A549 (cell line): ENCODE data around the gene ACSL3. TPM values are rescaled to one million over a fixed set of nuclear protein-coding genes. Genes with fewer than 3 reads are reported as not detected.

ENCODE experiments used
- ATAC-seq, 2 experiments: fragments of 200-7000 bp in 1 of 2; fragments of >200 bp in 1 of 2; cut with Nextera tagmentation in 1 of 2; cut with Tn5 transposase in 1 of 2; 3 replicates each; pipeline versions ENCODE4 v1.8.0 to v1.9.1; 2018 to 2020; ENCODE audit warnings: mild to moderate bottlenecking in 1 of 2, moderate library complexity in 1 of 2
- CTCF ChIA-PET: fragments of 300-600 bp; sonication (Branson Sonifier 250); formaldehyde crosslinking; extraction: SDS; loops from one replicate; lab custom pipeline; 2021; ENCODE audit warnings: antibody characterized with exemption, inconsistent platforms; lab: Yijun Ruan, JAX
- POLR2A ChIA-PET: fragments of 350-600 bp; formaldehyde crosslinking; extraction: SDS; loops from one replicate; lab custom pipeline; 2021; ENCODE audit warnings: antibody characterized with exemption, inconsistent platforms; lab: Yijun Ruan, JAX
- DNase-seq, 2 experiments: peaks; one replicate each; pipeline versions ENCODE4 v3.0.0 to v3.0.0-alpha.2; 2011 to 2016; ENCODE audit warnings: low read depth in 1 of 2, low spot score in 1 of 2
- FAIRE-seq: peaks from 2 replicates; lab custom pipeline; 2011; peaks lifted over from hg19 to GRCh38; lab: Jason Lieb, UNC
- H3K27ac ChIP-seq, 2 experiments: fragments of >200 bp; sonication (Bioruptor Twin); formaldehyde crosslinking; 3 replicates each; pipeline ENCODE4 v1.5.1; 2016 to 2017
- H3K4me1 ChIP-seq: fragments of >200 bp; sonication (Bioruptor Twin); formaldehyde crosslinking; 3 replicates; pipeline ENCODE4 v1.6.1; 2016
- H3K4me2 ChIP-seq: fragments of >200 bp; sonication (Bioruptor Twin); formaldehyde crosslinking; 3 replicates; pipeline ENCODE4 v1.6.1; 2016
- H3K4me3 ChIP-seq: fragments of >200 bp; sonication (Bioruptor Twin); formaldehyde crosslinking; 3 replicates; pipeline ENCODE4 v1.5.1; 2016
- H3K9me3 ChIP-seq: fragments of >200 bp; sonication (Bioruptor Twin); formaldehyde crosslinking; 3 replicates; pipeline ENCODE4 v1.6.1; 2016
- CBX8 ChIP-seq: fragments of 200-600 bp; sonication (generic); IDR thresholded peaks from 2 replicates; pipeline ENCODE4 v1.6.1; 2016
- CHD4 ChIP-seq: fragments of 200-600 bp; sonication (generic); IDR thresholded peaks from 2 replicates; pipeline ENCODE4 v1.6.1; 2016; ENCODE audit warnings: antibody characterized with exemption, mild to moderate bottlenecking, borderline replicate concordance
- EHMT2 ChIP-seq: fragments of 200-600 bp; sonication (generic); IDR thresholded peaks from 2 replicates; pipeline ENCODE4 v1.6.1; 2016; ENCODE audit warnings: antibody characterized with exemption, low read depth, mild to moderate bottlenecking, moderate library complexity
- FOSB ChIP-seq: fragments of 250-450 bp; sonication (Bioruptor Pico); IDR thresholded peaks from 2 replicates; pipeline ENCODE4 v1.5.0; 2020; ENCODE audit warnings: mild to moderate bottlenecking, moderate library complexity
- FOSL2 ChIP-seq, 2 experiments: fragments of 450-650 bp in 1 of 2; fragments of >200 bp in 1 of 2; sonication (Bioruptor Twin) in 1 of 2; formaldehyde crosslinking; IDR thresholded peaks; 2 replicates each; pipeline versions ENCODE4 v1.5.0 to v1.6.1; 2016 to 2020; ENCODE audit warnings: mild to moderate bottlenecking in 1 of 2, moderate library complexity in 1 of 2
- GATA3 ChIP-seq: IDR thresholded peaks from 2 replicates; pipeline ENCODE4 v1.6.1; 2012; ENCODE audit warnings: borderline replicate concordance
- HEYL ChIP-seq: fragments of 250-450 bp; sonication (Bioruptor Pico); IDR thresholded peaks from 2 replicates; pipeline ENCODE4 v1.8.0; 2021; ENCODE audit warnings: mild to moderate bottlenecking, moderate library complexity
- HOXA7 ChIP-seq: fragments of 250-450 bp; sonication (Bioruptor Pico); IDR thresholded peaks from 2 replicates; pipeline ENCODE4 v1.5.0; 2020; ENCODE audit warnings: mild to moderate bottlenecking, moderate library complexity
- JUN ChIP-seq, 2 experiments: fragments of >200 bp; sonication (Bioruptor Twin); formaldehyde crosslinking; IDR thresholded peaks; 2 replicates in 1 of 2; 3 replicates in 1 of 2; pipeline ENCODE4 v1.6.1; 2016 to 2017
- JUNB ChIP-seq: fragments of >200 bp; sonication (Bioruptor Twin); formaldehyde crosslinking; IDR thresholded peaks from 2 replicates; pipeline ENCODE4 v1.6.1; 2016
- KDM1A ChIP-seq: fragments of 200-600 bp; sonication (generic); IDR thresholded peaks from 2 replicates; pipeline ENCODE4 v1.6.1; 2016; ENCODE audit warnings: low read depth, mild to moderate bottlenecking
- MAFK ChIP-seq: fragments of 450-650 bp; IDR thresholded peaks from 2 replicates; pipeline ENCODE4 v1.6.1; 2014; ENCODE audit not compliant: partially characterized antibody
- NFE2L2 ChIP-seq: fragments of 150-350 bp; conservative IDR thresholded peaks from 2 replicates; pipeline ENCODE4 v1.6.1; 2014; ENCODE audit warnings: low read length
- NR3C1 ChIP-seq: fragments of >200 bp; sonication (Bioruptor Twin); formaldehyde crosslinking; IDR thresholded peaks from 3 replicates; pipeline ENCODE4 v1.6.1; 2017
- PHF8 ChIP-seq: fragments of 200-600 bp; sonication (generic); IDR thresholded peaks from 2 replicates; pipeline ENCODE4 v1.6.1; 2016; ENCODE audit warnings: low read depth, mild to moderate bottlenecking, antibody characterized with exemption, moderate library complexity, borderline replicate concordance
- POLR2AphosphoS2 ChIP-seq: conservative IDR thresholded peaks from 2 replicates; pipeline ENCODE4 v1.6.1; 2012; ENCODE audit warnings: low read length, improper control_type of control experiment, inconsistent platforms
- RCOR1 ChIP-seq: fragments of 150-350 bp; IDR thresholded peaks from 2 replicates; pipeline ENCODE4 v1.6.1; 2014; ENCODE audit warnings: antibody characterized with exemption, low read length, low read depth
- RFX5 ChIP-seq: fragments of 450-650 bp; IDR thresholded peaks from 2 replicates; pipeline ENCODE4 v1.7.1; 2014; ENCODE audit warnings: antibody characterized with exemption, mild to moderate bottlenecking, moderate library complexity
- SMC3 ChIP-seq: fragments of >200 bp; sonication (Bioruptor Twin); formaldehyde crosslinking; IDR thresholded peaks from 3 replicates; pipeline ENCODE4 v1.6.1; 2018; ENCODE audit warnings: inconsistent platforms
- SREBF2 ChIP-seq: fragments of 450-650 bp; IDR thresholded peaks from 2 replicates; pipeline ENCODE4 v1.6.1; 2014; ENCODE audit warnings: mild to moderate bottlenecking, moderate library complexity
- TFCP2L1 ChIP-seq: fragments of 250-450 bp; sonication (Bioruptor Pico); IDR thresholded peaks from 2 replicates; pipeline ENCODE4 v1.5.0; 2021; ENCODE audit warnings: mild to moderate bottlenecking
- WGBS: methylation state at CpG from one replicate; pipeline ENCODE4 v1.1.6; 2017; ENCODE audit errors: missing lambda C conversion rate; 5-methylcytosine and 5-hydroxymethylcytosine counted together
- polyA plus RNA-seq, 4 experiments: library from polyadenylated mRNA; depleted of rRNA in 3 of 4; stranded (reverse); fragments of >200 nt; fragmentation: RNase III in 1 of 4; extraction: RNeasy Plus Mini Kit Qiagen cat#74134 plus additional on column Dnase treatment in 1 of 4; gene quantifications; 2 replicates in 3 of 4; 3 replicates in 1 of 4; pipeline ENCODE4 v1.2.3, GENCODE V29; 2011 to 2017
- TF ChIP-seq, protein P1 (sequence below): fragments of 200-600 bp; sonication (generic); IDR thresholded peaks from 2 replicates; pipeline ENCODE4 v1.6.1; 2016; ENCODE audit warnings: antibody characterized with exemption, mild to moderate bottlenecking, moderate library complexity
- TF ChIP-seq, protein P2 (sequence below): fragments of >200 bp; sonication (Bioruptor Twin); formaldehyde crosslinking; IDR thresholded peaks from 3 replicates; pipeline ENCODE4 v1.5.1; 2016
- TF ChIP-seq, protein P3 (sequence below): fragments of 150-350 bp; IDR thresholded peaks from 2 replicates; pipeline ENCODE4 v1.6.1; 2014; ENCODE audit warnings: low read depth, mild to moderate bottlenecking, low read length

Gene ACSL3
- polyA plus RNA-seq, 2 of the 4 experiments (the other 2 are of a cell fraction), result 142 to 160 TPM

DNA sequence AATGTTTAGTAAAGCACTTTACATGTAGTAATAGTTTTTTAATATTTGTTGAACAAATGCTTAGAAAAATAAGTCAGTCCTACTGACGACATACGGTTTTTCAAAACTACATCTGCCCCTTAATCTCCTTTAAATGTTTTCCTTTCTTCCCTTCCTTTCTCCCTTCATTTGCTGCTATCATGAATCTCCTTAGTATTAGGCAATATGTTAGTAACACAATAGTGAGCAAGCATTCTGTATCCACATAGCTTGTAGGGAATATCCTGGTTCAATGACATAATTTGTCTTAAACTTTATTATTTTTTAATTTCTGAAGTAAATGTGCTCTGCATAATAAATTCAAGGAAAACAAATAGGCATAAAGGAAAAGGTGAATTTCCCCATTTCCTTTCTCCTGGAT, 79.1 kb downstream of the ACSL3 start:
- no peak overlapping the region for H3K4me2 ChIP-seq
- ATAC-seq (no peak), DNase-seq (no peak), FAIRE-seq (no peak)
- WGBS, result 93% methylated on average over 2 of the region's 2 CpGs
- peaks cover 27% of the 10 kb centered on the region; the same call in 2 of the 3 replicates for H3K4me1 ChIP-seq
- TF ChIP-seq, protein P1, sequence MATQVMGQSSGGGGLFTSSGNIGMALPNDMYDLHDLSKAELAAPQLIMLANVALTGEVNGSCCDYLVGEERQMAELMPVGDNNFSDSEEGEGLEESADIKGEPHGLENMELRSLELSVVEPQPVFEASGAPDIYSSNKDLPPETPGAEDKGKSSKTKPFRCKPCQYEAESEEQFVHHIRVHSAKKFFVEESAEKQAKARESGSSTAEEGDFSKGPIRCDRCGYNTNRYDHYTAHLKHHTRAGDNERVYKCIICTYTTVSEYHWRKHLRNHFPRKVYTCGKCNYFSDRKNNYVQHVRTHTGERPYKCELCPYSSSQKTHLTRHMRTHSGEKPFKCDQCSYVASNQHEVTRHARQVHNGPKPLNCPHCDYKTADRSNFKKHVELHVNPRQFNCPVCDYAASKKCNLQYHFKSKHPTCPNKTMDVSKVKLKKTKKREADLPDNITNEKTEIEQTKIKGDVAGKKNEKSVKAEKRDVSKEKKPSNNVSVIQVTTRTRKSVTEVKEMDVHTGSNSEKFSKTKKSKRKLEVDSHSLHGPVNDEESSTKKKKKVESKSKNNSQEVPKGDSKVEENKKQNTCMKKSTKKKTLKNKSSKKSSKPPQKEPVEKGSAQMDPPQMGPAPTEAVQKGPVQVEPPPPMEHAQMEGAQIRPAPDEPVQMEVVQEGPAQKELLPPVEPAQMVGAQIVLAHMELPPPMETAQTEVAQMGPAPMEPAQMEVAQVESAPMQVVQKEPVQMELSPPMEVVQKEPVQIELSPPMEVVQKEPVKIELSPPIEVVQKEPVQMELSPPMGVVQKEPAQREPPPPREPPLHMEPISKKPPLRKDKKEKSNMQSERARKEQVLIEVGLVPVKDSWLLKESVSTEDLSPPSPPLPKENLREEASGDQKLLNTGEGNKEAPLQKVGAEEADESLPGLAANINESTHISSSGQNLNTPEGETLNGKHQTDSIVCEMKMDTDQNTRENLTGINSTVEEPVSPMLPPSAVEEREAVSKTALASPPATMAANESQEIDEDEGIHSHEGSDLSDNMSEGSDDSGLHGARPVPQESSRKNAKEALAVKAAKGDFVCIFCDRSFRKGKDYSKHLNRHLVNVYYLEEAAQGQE, result no peak
- TF ChIP-seq POLR2AphosphoS2 (no peak), HEYL (no peak), RCOR1 (no peak), EHMT2 (no peak)
- H3K27ac ChIP-seq, result no peak overlapping the region
- H3K4me3 ChIP-seq, result no peak overlapping the region
- ChIA-PET POLR2A (no interaction called here), CTCF (interaction anchor here (0.6 to 2.9 kb wide), 8 partner anchors 12 to 249 kb away, joined by 4 to 13 read pairs (median 7); no protein-coding TSS in a partner anchor)
- peaks cover 7% of the 10 kb centered on the region; the same call in 2 of the 3 replicates for H3K9me3 ChIP-seq

DNA sequence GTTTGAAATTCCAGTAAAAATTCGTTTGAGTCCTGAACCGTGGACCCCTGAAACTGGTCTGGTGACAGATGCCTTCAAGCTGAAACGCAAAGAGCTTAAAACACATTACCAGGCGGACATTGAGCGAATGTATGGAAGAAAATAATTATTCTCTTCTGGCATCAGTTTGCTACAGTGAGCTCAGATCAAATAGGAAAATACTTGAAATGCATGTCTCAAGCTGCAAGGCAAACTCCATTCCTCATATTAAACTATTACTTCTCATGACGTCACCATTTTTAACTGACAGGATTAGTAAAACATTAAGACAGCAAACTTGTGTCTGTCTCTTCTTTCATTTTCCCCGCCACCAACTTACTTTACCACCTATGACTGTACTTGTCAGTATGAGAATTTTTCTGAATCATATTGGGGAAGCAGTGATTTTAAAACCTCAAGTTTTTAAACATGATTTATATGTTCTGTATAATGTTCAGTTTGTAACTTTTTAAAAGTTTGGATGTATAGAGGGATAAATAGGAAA, 80.7 kb downstream of the ACSL3 start:
- DNase-seq, result no peak
- peaks cover 27% of the 10 kb centered on the region; the same call in 2 of the 3 replicates for H3K4me1 ChIP-seq
- WGBS, result 86% methylated on average over 7 of the region's 7 CpGs
- POLR2A ChIA-PET, result no interaction called here
- no peak for ATAC-seq
- no peak for FAIRE-seq
- TF ChIP-seq HEYL, result no peak
- TF ChIP-seq, protein P2, sequence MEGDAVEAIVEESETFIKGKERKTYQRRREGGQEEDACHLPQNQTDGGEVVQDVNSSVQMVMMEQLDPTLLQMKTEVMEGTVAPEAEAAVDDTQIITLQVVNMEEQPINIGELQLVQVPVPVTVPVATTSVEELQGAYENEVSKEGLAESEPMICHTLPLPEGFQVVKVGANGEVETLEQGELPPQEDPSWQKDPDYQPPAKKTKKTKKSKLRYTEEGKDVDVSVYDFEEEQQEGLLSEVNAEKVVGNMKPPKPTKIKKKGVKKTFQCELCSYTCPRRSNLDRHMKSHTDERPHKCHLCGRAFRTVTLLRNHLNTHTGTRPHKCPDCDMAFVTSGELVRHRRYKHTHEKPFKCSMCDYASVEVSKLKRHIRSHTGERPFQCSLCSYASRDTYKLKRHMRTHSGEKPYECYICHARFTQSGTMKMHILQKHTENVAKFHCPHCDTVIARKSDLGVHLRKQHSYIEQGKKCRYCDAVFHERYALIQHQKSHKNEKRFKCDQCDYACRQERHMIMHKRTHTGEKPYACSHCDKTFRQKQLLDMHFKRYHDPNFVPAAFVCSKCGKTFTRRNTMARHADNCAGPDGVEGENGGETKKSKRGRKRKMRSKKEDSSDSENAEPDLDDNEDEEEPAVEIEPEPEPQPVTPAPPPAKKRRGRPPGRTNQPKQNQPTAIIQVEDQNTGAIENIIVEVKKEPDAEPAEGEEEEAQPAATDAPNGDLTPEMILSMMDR, result no peak
- TF ChIP-seq JUN (IDR thresholded peaks at IDR 0.05), result no peak
- no peak for TF ChIP-seq NR3C1
- TF ChIP-seq RFX5, result no peak
- no peak for TF ChIP-seq PHF8
- TF ChIP-seq KDM1A, result no peak
- no peak for TF ChIP-seq NFE2L2
- TF ChIP-seq CHD4, result no peak
- TF ChIP-seq MAFK, result no peak
- TF ChIP-seq JUNB, result no peak
- TF ChIP-seq SMC3, result no peak
- TF ChIP-seq FOSB (CRISPR knock-in tag), result no peak
- no peak for TF ChIP-seq CBX8
- no peak for TF ChIP-seq RCOR1
- TF ChIP-seq, all 56 proteins: peak for 0
- H3K4me3 ChIP-seq, result no peak overlapping the region
- peaks cover 7% of the 10 kb centered on the region; the same call in 2 of the 3 replicates for H3K9me3 ChIP-seq
- CTCF ChIA-PET, result interaction anchor here (1.4 to 1.6 kb wide), 2 partner anchors 10 to 247 kb away, joined by 3 to 4 read pairs; no protein-coding TSS in a partner anchor
- no peak overlapping the region for H3K4me2 ChIP-seq
- no peak overlapping the region for H3K27ac ChIP-seq

DNA sequence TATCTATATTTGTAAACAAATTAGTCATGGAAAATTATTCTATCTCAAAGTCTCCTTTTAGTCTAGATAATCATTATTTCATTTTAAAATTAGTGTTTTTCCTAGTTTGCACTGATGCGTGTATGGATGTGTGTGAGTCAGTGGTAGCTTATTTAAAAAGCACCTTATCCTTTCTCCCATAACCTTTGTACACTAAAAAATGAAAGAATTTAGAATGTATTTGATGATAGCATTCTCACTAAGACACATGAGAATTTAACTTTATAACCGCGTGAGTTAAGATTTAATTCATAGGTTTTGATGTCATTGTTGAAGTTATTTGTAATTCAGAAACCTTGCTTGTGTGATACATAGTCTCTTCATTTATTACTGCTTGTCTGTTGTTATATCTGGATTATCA, 81.7 kb downstream of the ACSL3 start:
- Histone ChIP-seq H3K4me2 (no peak overlapping the region), H3K4me1 (peaks cover 27% of the 10 kb centered on the region; the same call in 2 of the 3 replicates), H3K27ac (no peak overlapping the region)
- no peak for DNase-seq
- POLR2A ChIA-PET, result no interaction called here
- FAIRE-seq, result no peak
- 88% methylated on average over 3 of the region's 3 CpGs for WGBS
- TF ChIP-seq HOXA7 (CRISPR knock-in tag), result no peak
- TF ChIP-seq, protein P3, sequence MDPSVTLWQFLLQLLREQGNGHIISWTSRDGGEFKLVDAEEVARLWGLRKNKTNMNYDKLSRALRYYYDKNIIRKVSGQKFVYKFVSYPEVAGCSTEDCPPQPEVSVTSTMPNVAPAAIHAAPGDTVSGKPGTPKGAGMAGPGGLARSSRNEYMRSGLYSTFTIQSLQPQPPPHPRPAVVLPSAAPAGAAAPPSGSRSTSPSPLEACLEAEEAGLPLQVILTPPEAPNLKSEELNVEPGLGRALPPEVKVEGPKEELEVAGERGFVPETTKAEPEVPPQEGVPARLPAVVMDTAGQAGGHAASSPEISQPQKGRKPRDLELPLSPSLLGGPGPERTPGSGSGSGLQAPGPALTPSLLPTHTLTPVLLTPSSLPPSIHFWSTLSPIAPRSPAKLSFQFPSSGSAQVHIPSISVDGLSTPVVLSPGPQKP, result no peak
- no peak for TF ChIP-seq GATA3
- no peak for TF ChIP-seq FOSL2 (IDR thresholded peaks at IDR 0.05)
- no peak for TF ChIP-seq FOSL2 (CRISPR knock-in tag; IDR thresholded peaks at IDR 0.05)
- TF ChIP-seq POLR2AphosphoS2, result no peak
- no peak for TF ChIP-seq TFCP2L1 (CRISPR knock-in tag)
- TF ChIP-seq SREBF2, result no peak
- TF ChIP-seq, all 56 proteins: peak for 0
- H3K9me3 ChIP-seq, result peaks cover 6% of the 10 kb centered on the region; the same call in 2 of the 3 replicates
- no peak for ATAC-seq
- CTCF ChIA-PET, result no interaction called here
- H3K4me3 ChIP-seq, result no peak overlapping the region
